ENCODE results near the gene MOSPD3. TPM values are rescaled to one million over a fixed set of nuclear protein-coding genes. Genes with fewer than 3 reads are reported as not detected.

The MOSPD3 gene
- total and polyA plus RNA-seq, 2 of the 13 experiments (the other 11 are each of a cell fraction or from before 2014, with no cell fraction given), result 7.6 to 8.8 TPM

GRCh38 chr7:100641463-100641859 is 29.1 kb downstream of the MOSPD3 start, which contains the start of gene TFR2 (continued):
- TF ChIP-seq ZHX1 (CRISPR knock-in tag; IDR thresholded peaks at IDR 0.05; ENCODE audit: low read depth), result no peak

DNA sequence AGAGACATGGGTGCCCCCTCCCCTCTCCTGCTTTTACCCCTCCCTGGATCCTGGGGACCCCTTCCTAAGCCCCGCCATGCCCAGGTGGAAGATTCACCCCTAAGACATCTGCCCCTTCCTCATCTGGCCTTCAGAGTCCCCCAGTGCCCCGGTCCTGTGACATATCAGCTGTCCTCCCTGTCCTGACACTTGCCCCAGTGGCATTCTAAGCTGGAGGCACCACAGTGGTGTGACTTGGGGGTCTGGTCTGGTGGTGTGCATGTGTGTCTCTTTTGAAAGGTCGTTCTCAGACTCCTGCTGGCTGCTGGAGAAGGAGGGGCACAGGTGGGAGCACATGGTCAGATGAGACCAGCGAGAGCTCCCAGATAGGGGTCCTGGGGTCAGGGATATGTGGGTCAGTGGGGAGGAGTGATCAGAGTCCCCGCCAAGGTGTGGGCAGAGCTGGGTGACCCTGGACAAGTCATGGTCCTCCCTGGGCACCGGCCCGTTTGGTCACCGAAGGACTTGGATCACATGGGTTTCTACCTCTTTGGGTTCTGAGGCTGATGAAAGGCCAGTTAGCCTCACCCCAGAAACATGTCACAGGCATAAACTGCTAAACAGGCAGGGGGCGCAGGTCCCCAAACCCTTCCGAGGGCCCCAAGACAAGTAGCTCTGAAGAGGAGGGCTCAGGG is 29.7 kb downstream of the MOSPD3 start:
- peak overlapping the region; percentile 88 for H3K27ac ChIP-seq (ENCODE audit: extremely low read length, insufficient read depth, low read length)
- CTCF ChIA-PET (ENCODE audit: low intra/inter-chr PET ratio, low total read pairs), result no interaction called here
- TF ChIP-seq CBX5 (CRISPR knock-in tag; IDR thresholded peaks at IDR 0.05; ENCODE audit: borderline replicate concordance) (no peak), PRDM15 (CRISPR knock-in tag; IDR thresholded peaks at IDR 0.05) (no peak), HCFC1 (IDR thresholded peaks at IDR 0.05; ENCODE audit: low read depth, low read length) (no peak), HINFP (CRISPR knock-in tag; IDR thresholded peaks at IDR 0.05; ENCODE audit: low read depth) (no peak), CREM (IDR thresholded peaks at IDR 0.05) (no peak), CREM (CRISPR knock-in tag; IDR thresholded peaks at IDR 0.05) (no peak)
- TF ChIP-seq, protein P1, sequence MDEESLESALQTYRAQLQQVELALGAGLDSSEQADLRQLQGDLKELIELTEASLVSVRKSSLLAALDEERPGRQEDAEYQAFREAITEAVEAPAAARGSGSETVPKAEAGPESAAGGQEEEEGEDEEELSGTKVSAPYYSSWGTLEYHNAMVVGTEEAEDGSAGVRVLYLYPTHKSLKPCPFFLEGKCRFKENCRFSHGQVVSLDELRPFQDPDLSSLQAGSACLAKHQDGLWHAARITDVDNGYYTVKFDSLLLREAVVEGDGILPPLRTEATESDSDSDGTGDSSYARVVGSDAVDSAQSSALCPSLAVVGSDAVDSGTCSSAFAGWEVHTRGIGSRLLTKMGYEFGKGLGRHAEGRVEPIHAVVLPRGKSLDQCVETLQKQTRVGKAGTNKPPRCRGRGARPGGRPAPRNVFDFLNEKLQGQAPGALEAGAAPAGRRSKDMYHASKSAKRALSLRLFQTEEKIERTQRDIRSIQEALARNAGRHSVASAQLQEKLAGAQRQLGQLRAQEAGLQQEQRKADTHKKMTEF (CRISPR knock-in tag; IDR thresholded peaks at IDR 0.05), result 0 out of 2 replicates have a peak, but pooled peaks have one; percentile 28
- TF ChIP-seq, protein P2, sequence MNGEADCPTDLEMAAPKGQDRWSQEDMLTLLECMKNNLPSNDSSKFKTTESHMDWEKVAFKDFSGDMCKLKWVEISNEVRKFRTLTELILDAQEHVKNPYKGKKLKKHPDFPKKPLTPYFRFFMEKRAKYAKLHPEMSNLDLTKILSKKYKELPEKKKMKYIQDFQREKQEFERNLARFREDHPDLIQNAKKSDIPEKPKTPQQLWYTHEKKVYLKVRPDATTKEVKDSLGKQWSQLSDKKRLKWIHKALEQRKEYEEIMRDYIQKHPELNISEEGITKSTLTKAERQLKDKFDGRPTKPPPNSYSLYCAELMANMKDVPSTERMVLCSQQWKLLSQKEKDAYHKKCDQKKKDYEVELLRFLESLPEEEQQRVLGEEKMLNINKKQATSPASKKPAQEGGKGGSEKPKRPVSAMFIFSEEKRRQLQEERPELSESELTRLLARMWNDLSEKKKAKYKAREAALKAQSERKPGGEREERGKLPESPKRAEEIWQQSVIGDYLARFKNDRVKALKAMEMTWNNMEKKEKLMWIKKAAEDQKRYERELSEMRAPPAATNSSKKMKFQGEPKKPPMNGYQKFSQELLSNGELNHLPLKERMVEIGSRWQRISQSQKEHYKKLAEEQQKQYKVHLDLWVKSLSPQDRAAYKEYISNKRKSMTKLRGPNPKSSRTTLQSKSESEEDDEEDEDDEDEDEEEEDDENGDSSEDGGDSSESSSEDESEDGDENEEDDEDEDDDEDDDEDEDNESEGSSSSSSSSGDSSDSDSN (CRISPR knock-in tag; IDR thresholded peaks at IDR 0.05), result no peak; the same call in 1 of the 2 replicates

More for the DNA sequence above, 29.7 kb downstream of the MOSPD3 start:
- in situ Hi-C loops (cut with HindIII; ENCODE audit: extremely low pct_ligation_motif_present, low pct_unique_long_range_greater_than_20kb) (no loop called here), intact Hi-C loops (cut with micrococcal nuclease; ENCODE audit: unreplicated experiment) (loop anchor here (1.0 kb wide), 1 partner anchor 31 kb away; the partner anchor contains the start of gene GNB2)
- no peaks in the 10 kb centered on the region for H4K20me1 ChIP-seq (ENCODE audit: insufficient read depth, low read length)
- H3K79me2 ChIP-seq (ENCODE audit: insufficient read depth, low read length), result no peaks in the 10 kb centered on the region
- H3K36me3 ChIP-seq (replicated peaks in 1 of 2; ENCODE audit: control insufficient read depth in 1 of 2, insufficient read depth in 2 of 2, low read length in 2 of 2), result no peaks in the 10 kb centered on the region
- peaks cover 41% of the 10 kb centered on the region for H3K4me1 ChIP-seq (ENCODE audit: insufficient read depth, low read length)
- POLR2A ChIA-PET, result interaction anchor here (0.6 to 2.6 kb wide), 20 partner anchors 9 to 1421 kb away, joined by 3 to 17 read pairs (median 4); partner anchors contain the start of genes ACTL6B, FBXO24, GNB2 and LRCH4
- BruUV-seq (replicated peaks), result TSS peak; percentile 77
- DNase-seq (ENCODE audit: low spot score) (peak; percentile 16), ATAC-seq (peak; percentile 58), FAIRE-seq (peak; percentile 56)
- peak overlapping the region; percentile 75 for H3K9ac ChIP-seq (ENCODE audit: insufficient read depth, low read depth, low read length)
- peaks cover 5 to 14% of the 10 kb centered on the region in 2 experiments; a peak in 4 of 5 replicates for H3K27me3 ChIP-seq (ENCODE audit: control insufficient read depth in 1 of 2, insufficient read depth in 2 of 2, low read length in 2 of 2)
- H3K9me3 ChIP-seq (ENCODE audit: low read length), result no peaks in the 10 kb centered on the region
- peak overlapping the region; percentile 57 to 84 (median 64) for H3K4me3 ChIP-seq (replicated peaks in 1 of 3; ENCODE audit: insufficient read depth in 1 of 3, low read depth in 2 of 3, low read length in 3 of 3)
- peak overlapping the region; percentile 97 for H3K4me2 ChIP-seq (ENCODE audit: low read depth, low read length)
- no peak overlapping the region for H2AFZ ChIP-seq (ENCODE audit: low read length)
- whole genome bisulfite sequencing (ENCODE audit: low lambda C conversion rate), result 0% methylated on average over 5 of the region's 10 CpGs
